OCI-LY1 (cell line): ENCODE measurements around the gene DROSHA.

Experiments
- H2AFZ ChIP-seq: fragments of 200-600 bp; sonication (generic), shearing (Covaris generic); 2 replicates; pipeline ENCODE4 v1.6.0; 2014; ENCODE audit warnings: antibody characterized with exemption, mild to moderate bottlenecking, low read length
- H3F3A ChIP-seq: fragments of 200-600 bp; sonication (generic), shearing (Covaris generic); 2 replicates; pipeline ENCODE4 v1.6.0; 2014; ENCODE audit warnings: mild to moderate bottlenecking, antibody characterized with exemption, low read length, moderate library complexity; ENCODE audit not compliant: insufficient read depth
- H3K27ac ChIP-seq: fragments of 200-600 bp; sonication (generic); 2 replicates; pipeline ENCODE4 v1.5.1; 2014; ENCODE audit warnings: low read length, mixed run types, mild to moderate bottlenecking, low read depth; ENCODE audit not compliant: poor library complexity, severe bottlenecking
- H3K27me3 ChIP-seq: fragments of 200-600 bp; sonication (generic); 2 replicates; pipeline ENCODE4 v1.6.0; 2014; ENCODE audit warnings: antibody characterized with exemption, mild to moderate bottlenecking, low read length, moderate library complexity; ENCODE audit not compliant: insufficient read depth
- H3K36me3 ChIP-seq: fragments of 200-600 bp; sonication (generic); 2 replicates; pipeline ENCODE4 v1.6.1; 2014; ENCODE audit warnings: mild to moderate bottlenecking, antibody characterized with exemption, low read length, moderate library complexity, mixed read lengths; ENCODE audit not compliant: insufficient read depth
- H3K4me1 ChIP-seq: fragments of 200-600 bp; sonication (generic); 2 replicates; pipeline ENCODE4 v1.5.1; 2014; ENCODE audit warnings: mild to moderate bottlenecking, low read length, moderate library complexity; ENCODE audit not compliant: insufficient read depth, severe bottlenecking
- H3K4me2 ChIP-seq: fragments of 200-600 bp; sonication (generic), shearing (Covaris generic); 2 replicates; pipeline ENCODE4 v1.6.1; 2014; ENCODE audit warnings: low read length
- H3K4me3 ChIP-seq: fragments of 200-600 bp; sonication (generic); 2 replicates; pipeline ENCODE4 v1.5.1; 2014; ENCODE audit warnings: low read length, low read depth, mild to moderate bottlenecking, mixed read lengths; ENCODE audit not compliant: poor library complexity, severe bottlenecking
- H3K79me2 ChIP-seq: fragments of 200-600 bp; shearing (Covaris generic); 2 replicates; pipeline ENCODE4 v1.6.1; 2016; ENCODE audit warnings: mixed run types, low read length, mixed read lengths; ENCODE audit not compliant: insufficient read depth
- H3K9ac ChIP-seq: fragments of 200-600 bp; sonication (generic), shearing (Covaris generic); 2 replicates; pipeline ENCODE4 v1.6.1; 2014; ENCODE audit warnings: mild to moderate bottlenecking, low read length, mixed read lengths
- H3K9me2 ChIP-seq: fragments of 200-600 bp; sonication (generic), shearing (Covaris generic); 2 replicates; pipeline ENCODE4 v1.6.1; 2014; ENCODE audit warnings: low read depth, mild to moderate bottlenecking, low read length, mixed read lengths
- H3K9me3 ChIP-seq: fragments of 200-600 bp; shearing (Covaris generic); 2 replicates; pipeline ENCODE4 v1.6.1; 2014; ENCODE audit warnings: low read length, mixed read lengths
- H4K20me1 ChIP-seq: fragments of 200-600 bp; sonication (generic), shearing (Covaris generic); 2 replicates; pipeline ENCODE4 v1.6.0; 2016; ENCODE audit warnings: mild to moderate bottlenecking, low read length; ENCODE audit not compliant: insufficient read depth
- CTCF ChIP-seq: fragments of 200-600 bp; sonication (generic), shearing (Covaris generic); IDR thresholded peaks from 2 replicates; pipeline ENCODE4 v1.5.1; 2017; ENCODE audit warnings: mild to moderate bottlenecking, antibody characterized with exemption, low read length, moderate library complexity, mixed read lengths
- EZH2 ChIP-seq: fragments of 200-600 bp; sonication (generic), shearing (Covaris generic); IDR thresholded peaks from 2 replicates; pipeline ENCODE4 v1.8.0; 2017; ENCODE audit warnings: borderline replicate concordance, mixed run types, mild to moderate bottlenecking, antibody characterized with exemption, low read length, moderate library complexity, mixed read lengths

Gene DROSHA

GRCh38 chr5:31502506-31502905 lies 29.4 kb downstream of the DROSHA start:
- no peaks in the 10 kb centered on the region for H3F3A ChIP-seq
- H4K20me1 ChIP-seq, result no peaks in the 10 kb centered on the region
- no peak overlapping the region for H2AFZ ChIP-seq
- H3K4me3 ChIP-seq, result no peak overlapping the region
- H3K9ac ChIP-seq, result no peak overlapping the region
- no peaks in the 10 kb centered on the region for H3K79me2 ChIP-seq
- TF ChIP-seq EZH2, result no peak
- TF ChIP-seq CTCF, result no peak
- H3K27ac ChIP-seq, result no peak overlapping the region
- no peak overlapping the region for H3K4me2 ChIP-seq
- no peaks in the 10 kb centered on the region for H3K27me3 ChIP-seq
- no peaks in the 10 kb centered on the region for H3K4me1 ChIP-seq
- peaks cover 92% of the 10 kb centered on the region for H3K36me3 ChIP-seq
- H3K9me3 ChIP-seq, result no peaks in the 10 kb centered on the region
- no peaks in the 10 kb centered on the region for H3K9me2 ChIP-seq

GRCh38 chr5:31500256-31500655 lies 31.6 kb downstream of the DROSHA start:
- Histone ChIP-seq H3K9me3 (no peaks in the 10 kb centered on the region), H3K9ac (no peak overlapping the region), H4K20me1 (no peaks in the 10 kb centered on the region), H3K4me2 (no peak overlapping the region), H3K9me2 (no peaks in the 10 kb centered on the region), H3K4me1 (no peaks in the 10 kb centered on the region), H3K27me3 (no peaks in the 10 kb centered on the region), H3K36me3 (peaks cover 96% of the 10 kb centered on the region), H3K79me2 (no peaks in the 10 kb centered on the region), H2AFZ (no peak overlapping the region), H3F3A (no peaks in the 10 kb centered on the region), H3K27ac (no peak overlapping the region), H3K4me3 (no peak overlapping the region)
- TF ChIP-seq CTCF (no peak), EZH2 (no peak)

- no peaks in the 10 kb centered on the region for H4K20me1 ChIP-seq
- H3K36me3 ChIP-seq, result peaks cover 95% of the 10 kb centered on the region
These were observed 35.0 kb downstream of the DROSHA start for GRCh38 chr5:31496891-31497290.

More at GRCh38 chr5:31496891-31497290, 35.0 kb downstream of the DROSHA start:
- Histone ChIP-seq H3K27ac (no peak overlapping the region), H3K4me2 (no peak overlapping the region), H3K9me3 (no peaks in the 10 kb centered on the region), H3K4me1 (no peaks in the 10 kb centered on the region), H3K27me3 (no peaks in the 10 kb centered on the region), H3K9me2 (no peaks in the 10 kb centered on the region), H2AFZ (no peak overlapping the region), H3K4me3 (no peak overlapping the region), H3K9ac (no peak overlapping the region), H3F3A (no peaks in the 10 kb centered on the region), H3K79me2 (no peaks in the 10 kb centered on the region)
- no peak for TF ChIP-seq EZH2
- TF ChIP-seq CTCF, result no peak
